ENCODE data around the gene CCNE1.

DNA sequence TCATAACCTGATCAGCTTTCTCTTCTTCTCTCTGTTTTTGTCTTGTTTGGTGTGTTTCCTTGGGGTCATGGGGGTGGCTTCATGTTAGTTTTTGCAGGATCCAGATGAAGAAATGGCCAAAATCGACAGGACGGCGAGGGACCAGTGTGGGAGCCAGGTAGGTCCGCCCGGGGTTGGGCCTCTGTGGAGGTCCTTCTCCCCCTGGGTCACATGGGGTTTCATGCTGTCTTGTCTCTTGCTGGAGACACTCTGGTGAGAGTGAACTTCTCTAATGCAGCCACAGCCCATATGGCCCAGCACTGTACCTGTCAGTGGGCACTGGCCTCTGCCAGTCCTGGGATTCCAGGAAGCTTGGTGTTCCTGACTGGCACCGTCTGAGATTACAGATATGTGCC lies 1.1 kb downstream of the CCNE1 start:
- TF ChIP-seq, protein P1, sequence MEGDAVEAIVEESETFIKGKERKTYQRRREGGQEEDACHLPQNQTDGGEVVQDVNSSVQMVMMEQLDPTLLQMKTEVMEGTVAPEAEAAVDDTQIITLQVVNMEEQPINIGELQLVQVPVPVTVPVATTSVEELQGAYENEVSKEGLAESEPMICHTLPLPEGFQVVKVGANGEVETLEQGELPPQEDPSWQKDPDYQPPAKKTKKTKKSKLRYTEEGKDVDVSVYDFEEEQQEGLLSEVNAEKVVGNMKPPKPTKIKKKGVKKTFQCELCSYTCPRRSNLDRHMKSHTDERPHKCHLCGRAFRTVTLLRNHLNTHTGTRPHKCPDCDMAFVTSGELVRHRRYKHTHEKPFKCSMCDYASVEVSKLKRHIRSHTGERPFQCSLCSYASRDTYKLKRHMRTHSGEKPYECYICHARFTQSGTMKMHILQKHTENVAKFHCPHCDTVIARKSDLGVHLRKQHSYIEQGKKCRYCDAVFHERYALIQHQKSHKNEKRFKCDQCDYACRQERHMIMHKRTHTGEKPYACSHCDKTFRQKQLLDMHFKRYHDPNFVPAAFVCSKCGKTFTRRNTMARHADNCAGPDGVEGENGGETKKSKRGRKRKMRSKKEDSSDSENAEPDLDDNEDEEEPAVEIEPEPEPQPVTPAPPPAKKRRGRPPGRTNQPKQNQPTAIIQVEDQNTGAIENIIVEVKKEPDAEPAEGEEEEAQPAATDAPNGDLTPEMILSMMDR (IDR thresholded peaks at IDR 0.05; ENCODE audit: borderline replicate concordance, extremely low read depth, low read length, poor library complexity, severe bottlenecking), result no peak
- TF ChIP-seq EZH2 (IDR thresholded peaks at IDR 0.05; ENCODE audit: borderline replicate concordance, low read depth, low read length, severe bottlenecking), result no peak

All from DND-41 (cell line).